GM11168 (cell line): ENCODE results near the gene DIS3L2.
"Not testable (repeated sequence)": the region's sequence is repeated elsewhere in the genome, so short reads cannot be mapped to it uniquely, and the experiment has no call there.

Source experiments
- in situ Hi-C: fragments of 300-500 bp; cut with MboI; formaldehyde crosslinking; loops from one replicate; pipeline ENCODE4 v1.12.0; 2022; ENCODE audit warnings: low sequenced_read_pairs; ENCODE audit not compliant: unreplicated experiment

DIS3L2 gene

DNA sequence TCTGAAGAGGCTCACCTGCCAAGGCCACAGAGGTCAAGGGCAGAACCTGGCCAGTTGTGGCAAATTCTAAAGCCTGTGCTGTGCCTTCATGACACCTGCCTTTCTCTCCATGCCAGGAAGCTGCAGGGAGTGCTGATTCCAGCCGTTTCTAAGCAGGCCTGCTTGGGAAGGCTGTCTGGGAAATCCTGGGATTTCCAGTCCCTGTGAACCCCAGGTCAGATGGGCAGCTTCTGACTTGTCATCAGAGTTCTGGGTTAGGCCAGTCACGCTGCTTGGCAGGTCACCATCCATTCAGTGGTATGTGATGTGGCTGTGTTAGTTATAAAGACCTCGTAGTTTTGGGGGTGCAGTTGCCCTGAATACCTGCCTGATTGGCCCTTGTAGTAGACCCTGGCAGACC lies 346.3 kb downstream of the DIS3L2 start:
- in situ Hi-C loops: no loop called here

- in situ Hi-C loops: no loop called here
Measured at GRCh38 chr2:232308986-232309385, 347.5 kb downstream of the DIS3L2 start.

- in situ Hi-C loops: no loop called here
Measured at GRCh38 chr2:232309592-232309991, 348.1 kb downstream of the DIS3L2 start.

GRCh38 chr2:232310121-232310520 lies 348.6 kb downstream of the DIS3L2 start:
- in situ Hi-C loops: no loop called here

DNA sequence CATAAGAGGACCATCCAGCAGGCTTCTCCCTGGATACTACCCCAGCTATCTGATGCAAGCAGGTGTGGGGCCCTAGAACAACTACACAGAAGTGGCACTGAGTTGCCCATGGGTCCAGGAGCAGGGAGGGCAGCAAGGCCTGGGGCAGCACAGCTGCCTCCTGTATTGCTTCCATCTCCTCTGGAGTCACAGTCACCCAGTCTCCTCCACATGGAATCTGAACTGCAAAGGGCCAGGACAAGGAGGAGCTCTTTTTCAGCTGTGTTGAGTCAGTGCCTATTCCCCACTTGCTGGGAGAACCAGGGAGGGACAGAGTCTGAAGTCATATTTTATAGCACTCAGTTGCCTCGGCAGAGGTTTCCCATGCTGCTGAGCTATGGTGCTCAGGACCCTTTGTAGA lies 349.2 kb downstream of the DIS3L2 start:
- in situ Hi-C loops: no loop called here

DNA sequence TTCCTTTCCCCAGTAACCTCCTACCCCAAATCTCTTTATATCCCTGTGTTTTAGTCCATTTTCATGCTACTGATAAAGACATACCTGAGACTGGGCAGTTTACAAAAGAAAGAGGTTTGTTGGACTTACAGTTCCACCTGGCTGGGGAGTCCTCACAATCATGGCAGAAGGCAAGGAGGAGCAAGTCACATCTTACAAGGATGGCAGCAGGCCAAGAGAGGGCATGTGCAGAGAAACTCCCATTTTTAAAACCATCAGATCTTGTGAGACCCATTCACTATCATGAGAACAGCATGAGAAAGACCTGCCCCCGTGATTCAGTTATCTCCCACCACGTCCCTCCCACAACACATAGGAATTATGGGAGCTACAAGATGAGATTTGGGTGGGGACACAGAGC lies 352.1 kb downstream of the DIS3L2 start:
- in situ Hi-C loops: not testable (repeated sequence)

DNA sequence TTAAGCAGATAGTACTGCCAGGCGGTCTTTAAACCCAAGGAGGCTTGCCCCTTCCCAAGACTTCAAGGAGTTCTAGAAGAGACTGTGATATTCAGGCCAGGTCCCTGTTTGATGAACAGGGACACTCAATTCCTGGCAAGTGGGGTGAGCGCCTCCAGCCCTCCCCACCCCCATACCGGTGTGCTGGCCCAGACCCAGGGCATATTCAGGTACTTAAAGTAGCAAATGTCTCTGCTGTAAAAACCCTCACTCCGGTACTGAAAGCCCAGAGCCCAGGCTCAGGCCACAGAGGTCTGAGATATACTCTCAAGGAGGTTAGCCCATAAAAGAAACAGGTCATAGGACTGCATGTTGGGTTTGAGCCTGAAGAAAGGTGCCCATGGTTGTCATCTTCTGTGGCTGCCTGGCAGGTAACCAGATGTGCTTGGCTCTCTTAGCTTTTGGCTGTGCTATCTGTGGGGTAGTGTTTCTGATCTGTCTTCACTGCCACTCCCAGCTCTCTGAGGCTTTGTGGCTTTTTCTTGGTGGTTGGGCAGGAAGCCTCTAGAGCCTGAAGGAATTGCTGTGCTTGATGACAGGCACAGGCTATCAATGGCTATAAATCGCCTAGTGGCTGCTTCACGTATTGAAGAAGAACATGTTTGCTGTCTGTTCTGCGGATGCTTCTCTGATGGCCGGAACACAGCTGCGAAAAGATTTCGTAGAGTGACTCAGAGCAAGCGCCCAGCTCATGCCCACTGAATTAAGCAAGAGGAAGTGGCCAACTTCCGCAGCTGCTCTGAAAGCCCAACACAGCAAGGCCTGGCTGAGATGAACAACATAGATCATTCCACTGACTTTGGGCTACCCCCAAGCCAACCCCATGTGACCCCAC lies 353.8 kb downstream of the DIS3L2 start:
- in situ Hi-C loops: no loop called here

GRCh38 chr2:232315923-232316299 lies 354.4 kb downstream of the DIS3L2 start:
- in situ Hi-C loops: no loop called here

DNA sequence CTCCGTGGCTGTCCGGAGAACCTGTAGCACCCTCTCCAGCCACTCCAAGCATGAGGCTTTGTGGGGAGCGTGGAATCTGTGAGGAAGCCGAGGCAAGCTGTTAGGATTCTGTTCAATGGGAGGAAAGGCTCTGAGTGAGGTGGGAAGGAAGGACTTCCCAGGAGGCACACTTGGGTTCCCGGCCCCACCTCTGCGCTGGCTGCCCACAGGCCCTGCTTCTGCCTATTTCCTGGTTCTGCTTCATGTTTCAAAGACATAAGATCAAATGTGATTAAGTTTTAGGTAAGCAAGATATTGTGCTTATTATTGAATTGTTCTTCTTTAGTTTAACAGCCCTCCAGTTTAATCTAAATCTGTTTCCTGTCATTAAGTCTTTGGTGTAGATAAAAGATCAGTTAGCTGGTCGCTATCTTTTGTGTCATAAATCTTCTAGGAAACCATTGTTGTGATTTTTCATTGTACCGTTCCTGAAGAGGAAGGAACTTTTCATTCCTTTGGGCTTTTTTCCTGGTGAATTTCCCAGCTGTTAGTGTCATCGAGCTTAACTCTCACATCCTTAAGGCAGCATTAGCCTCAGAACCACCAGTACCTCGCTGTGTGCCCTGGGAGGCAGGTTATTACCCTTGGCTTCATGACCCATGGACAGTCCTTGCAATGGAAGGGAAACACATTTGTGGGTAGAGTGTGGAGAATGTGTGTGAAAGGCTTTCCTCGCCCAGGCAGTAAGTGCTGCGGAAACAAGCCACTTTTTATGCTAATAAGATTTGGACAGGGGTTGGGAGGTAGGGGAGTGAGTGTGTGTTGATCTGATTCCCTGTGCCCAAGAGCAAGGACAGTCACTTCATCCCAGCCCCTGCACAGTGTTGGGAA lies 355.2 kb downstream of the DIS3L2 start:
- in situ Hi-C loops: no loop called here

DNA sequence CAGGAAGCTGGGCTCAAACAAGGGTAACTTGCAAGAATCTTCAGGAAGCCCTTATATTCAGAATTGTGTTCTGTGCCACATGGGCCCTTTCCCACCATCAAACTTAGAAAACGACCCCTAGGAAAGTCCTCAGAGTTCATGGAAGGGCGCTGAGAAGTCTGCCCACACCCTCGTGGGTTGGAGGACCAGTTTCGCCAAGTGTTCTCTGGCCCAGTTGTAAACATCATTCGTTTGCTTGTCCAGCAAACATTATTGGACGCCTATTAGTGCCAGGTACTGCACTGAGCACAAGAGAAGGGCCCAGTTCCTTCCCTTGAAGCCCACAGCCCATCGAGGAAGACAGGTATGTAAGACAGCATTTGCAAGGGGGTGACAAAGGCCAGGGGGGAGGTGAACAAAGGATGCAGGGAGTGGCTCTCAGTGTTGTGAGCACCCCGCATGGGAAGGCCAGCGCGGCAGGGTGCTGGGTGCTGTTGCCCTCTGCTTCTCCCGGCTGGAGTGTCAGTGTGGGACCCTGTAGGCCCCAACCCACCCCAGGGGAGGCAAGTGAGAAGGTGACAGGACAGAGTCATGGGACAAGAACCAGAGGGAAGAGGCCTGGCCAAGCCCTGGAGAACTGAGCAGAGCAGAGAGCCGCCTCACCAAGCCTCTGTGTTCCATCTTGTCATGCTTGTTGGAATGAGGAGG lies 356.8 kb downstream of the DIS3L2 start:
- in situ Hi-C loops: no loop called here

DNA sequence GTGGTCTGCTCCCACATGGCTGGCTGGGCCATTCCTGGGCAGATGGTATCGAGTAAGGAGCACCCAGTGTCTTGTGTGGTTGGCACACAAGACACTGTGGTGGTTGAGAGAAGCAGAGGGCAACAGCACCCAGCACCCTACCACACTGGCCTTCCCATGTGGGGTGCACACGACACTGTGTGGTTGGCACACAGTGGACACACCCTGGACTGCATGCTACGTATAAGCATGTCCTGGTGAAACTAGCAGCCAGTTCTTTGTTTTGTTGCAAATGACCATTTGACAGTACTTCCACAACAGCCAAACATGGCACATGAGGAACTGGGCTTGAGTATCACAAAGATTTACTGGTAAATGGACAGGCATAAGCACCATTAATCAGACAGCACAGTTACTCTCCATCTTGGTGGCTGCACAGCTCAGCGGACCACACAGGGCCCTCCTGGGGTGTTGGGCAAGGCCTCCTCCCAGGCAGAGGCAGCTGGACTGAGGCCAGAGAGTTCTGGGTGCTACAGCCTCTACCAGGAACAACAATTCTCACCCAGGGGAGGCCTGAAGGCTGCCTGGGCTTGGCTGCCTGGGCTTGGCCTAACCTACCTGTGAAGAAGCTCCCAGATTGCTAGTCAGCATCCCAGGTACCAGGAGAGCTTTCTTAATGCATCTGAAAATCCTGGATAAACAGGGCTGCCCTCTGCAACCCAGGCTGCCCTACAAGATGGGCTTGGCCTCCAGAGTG lies 357.7 kb downstream of the DIS3L2 start:
- in situ Hi-C loops: no loop called here

DNA sequence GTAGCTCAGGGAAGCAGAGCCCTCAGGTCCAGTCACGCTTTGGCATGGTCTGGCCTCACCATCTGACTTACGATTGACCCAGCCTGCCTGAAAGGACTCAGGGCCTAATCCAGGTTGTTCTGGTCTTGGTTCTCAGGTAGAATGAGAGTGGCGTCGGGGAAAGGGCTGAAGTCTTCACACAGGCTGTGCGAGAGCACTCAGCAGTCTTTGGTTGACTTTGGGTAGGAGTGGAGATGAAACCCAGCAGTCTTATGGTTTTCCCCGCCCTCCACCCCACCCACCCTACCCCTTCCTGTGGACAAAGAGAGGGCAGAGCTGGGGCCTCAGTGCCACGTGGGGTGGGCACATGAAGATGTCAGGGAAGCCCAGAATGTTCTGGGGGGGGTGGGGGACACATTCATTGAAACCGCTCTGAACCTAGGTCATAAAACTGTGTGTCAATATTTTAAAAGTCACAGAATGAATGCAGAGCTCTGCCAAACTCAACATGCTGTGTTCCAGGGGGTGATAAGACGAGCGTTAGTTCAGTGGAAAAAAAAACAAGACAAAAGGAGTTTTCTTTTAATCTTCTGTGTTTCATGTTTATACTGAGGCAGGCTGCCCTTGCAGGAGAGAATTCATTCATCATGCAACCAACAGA lies 358.4 kb downstream of the DIS3L2 start:
- in situ Hi-C loops: loop anchor here (5.0 kb wide), 1 partner anchor 112 kb away; no protein-coding TSS in a partner anchor

DNA sequence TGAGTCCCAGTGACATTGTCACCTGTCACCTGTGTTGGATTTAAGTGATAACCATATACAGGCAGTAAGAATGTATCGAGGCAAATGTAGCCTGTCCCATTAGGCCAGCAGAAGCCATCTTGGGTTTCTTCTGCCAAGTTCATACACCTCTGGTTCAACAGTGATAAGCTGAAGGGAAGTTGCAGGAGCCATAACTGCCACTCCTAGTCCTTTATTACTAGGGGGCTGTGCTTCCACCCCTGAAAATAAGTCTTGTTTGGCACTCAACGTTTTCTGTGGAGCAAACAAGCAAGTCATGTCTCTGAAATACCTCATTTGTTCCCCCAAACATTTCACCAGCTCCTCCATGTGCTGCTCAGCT lies 358.9 kb downstream of the DIS3L2 start:
- in situ Hi-C loops: loop anchor here (5.0 kb wide), 1 partner anchor 112 kb away; no protein-coding TSS in a partner anchor

GRCh38 chr2:232321156-232321816 lies 359.8 kb downstream of the DIS3L2 start:
- in situ Hi-C loops: loop anchor here (5.0 kb wide), 1 partner anchor 111 kb away; no protein-coding TSS in a partner anchor

GRCh38 chr2:232321817-232322559 lies 360.5 kb downstream of the DIS3L2 start:
- in situ Hi-C loops: loop anchor here (5.0 kb wide), 1 partner anchor 110 kb away; no protein-coding TSS in a partner anchor

DNA sequence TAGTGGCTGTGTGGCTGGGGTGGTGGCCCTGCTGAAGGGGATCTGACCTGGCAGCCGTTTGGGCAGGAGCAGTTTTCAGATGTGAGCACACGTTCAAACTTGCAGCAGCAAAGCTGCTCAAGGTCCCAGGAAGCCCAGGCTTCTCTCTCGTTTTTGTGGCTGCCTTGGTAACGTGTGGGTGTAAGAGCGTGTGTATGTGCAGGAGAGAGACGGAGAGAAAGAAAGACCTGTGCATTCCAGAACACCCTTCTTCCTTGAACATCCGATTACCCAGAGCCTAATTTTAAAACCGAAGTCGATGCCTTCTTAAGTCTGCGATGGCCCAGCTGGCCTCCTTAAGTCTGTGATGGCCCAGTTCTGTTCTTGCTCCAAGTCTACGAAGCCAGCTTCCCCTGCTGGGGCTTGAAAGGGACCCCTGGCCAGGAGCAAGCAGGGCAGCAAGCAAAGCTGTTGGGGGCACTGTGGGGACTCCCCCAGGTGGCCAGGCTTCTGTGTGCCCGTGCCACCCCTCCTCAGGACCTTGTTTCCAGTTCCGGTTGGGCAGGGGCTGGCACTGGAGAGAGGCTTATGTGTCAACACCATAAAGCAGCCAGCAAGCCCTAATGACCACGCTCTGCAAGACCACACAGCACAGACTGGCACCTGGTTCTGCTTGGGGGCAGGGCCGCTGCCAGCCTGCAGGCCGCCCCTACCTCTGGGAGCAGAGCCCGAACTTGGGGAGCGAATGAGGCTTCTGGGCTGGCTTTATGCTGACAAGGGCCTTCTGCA lies 361.2 kb downstream of the DIS3L2 start:
- in situ Hi-C loops: loop anchor here (5.0 kb wide), 1 partner anchor 110 kb away; no protein-coding TSS in a partner anchor

GRCh38 chr2:232323328-232323650 lies 361.8 kb downstream of the DIS3L2 start:
- in situ Hi-C loops: loop anchor here (5.0 kb wide), 1 partner anchor 109 kb away; no protein-coding TSS in a partner anchor
